ENCODE measurements around the gene TLR8.

The TLR8 gene

DNA sequence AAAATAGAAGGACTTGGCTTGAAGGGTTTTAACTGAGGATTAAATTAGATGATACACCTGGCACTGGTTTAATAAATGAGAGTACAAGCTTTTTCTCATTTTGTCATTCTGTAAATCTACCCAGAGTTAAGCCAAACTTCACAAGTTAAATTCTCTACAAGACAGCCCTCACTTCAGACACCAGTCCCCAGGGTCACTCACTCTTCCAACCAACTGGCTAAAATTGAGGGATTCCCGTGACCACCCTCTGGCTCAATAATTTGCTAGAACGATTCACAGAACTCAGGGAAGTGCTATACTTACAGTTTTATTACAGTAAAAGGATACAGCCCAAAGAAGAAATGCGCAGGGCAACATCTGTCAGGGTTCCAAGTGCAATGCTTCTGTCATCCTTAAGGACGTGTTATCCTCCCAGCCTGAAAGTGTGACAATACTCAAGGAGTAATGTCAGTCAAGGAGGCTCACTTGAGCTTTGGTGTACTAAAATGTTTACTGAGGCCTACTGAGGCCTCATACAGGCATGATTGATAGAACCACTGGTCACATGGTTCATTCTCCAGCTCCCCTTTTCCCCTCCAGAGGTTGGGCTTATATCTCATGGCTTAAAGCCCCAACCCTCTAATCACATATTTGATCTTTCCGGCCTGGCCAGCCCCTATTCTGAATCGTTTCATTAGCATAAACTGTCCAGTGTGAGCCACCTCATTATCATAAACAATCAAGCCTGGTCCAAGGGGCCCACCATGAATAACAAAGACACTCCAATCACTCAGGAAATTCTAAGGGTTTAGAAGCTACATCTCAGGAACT lies 58.9 kb downstream of the TLR8 start:
- no peak overlapping the region for H3K4me3 ChIP-seq (ENCODE audit: low read depth, low read length)
- TF ChIP-seq, protein P1, sequence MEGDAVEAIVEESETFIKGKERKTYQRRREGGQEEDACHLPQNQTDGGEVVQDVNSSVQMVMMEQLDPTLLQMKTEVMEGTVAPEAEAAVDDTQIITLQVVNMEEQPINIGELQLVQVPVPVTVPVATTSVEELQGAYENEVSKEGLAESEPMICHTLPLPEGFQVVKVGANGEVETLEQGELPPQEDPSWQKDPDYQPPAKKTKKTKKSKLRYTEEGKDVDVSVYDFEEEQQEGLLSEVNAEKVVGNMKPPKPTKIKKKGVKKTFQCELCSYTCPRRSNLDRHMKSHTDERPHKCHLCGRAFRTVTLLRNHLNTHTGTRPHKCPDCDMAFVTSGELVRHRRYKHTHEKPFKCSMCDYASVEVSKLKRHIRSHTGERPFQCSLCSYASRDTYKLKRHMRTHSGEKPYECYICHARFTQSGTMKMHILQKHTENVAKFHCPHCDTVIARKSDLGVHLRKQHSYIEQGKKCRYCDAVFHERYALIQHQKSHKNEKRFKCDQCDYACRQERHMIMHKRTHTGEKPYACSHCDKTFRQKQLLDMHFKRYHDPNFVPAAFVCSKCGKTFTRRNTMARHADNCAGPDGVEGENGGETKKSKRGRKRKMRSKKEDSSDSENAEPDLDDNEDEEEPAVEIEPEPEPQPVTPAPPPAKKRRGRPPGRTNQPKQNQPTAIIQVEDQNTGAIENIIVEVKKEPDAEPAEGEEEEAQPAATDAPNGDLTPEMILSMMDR (IDR thresholded peaks at IDR 0.05; ENCODE audit: low read depth, low read length, missing control alignments): no peak
- no peak overlapping the region for H3K27ac ChIP-seq
- in situ Hi-C loops (cut with HindIII; ENCODE audit: low pct_ligation_motif_present, low sequenced_read_pairs): no loop called here
- DNase-seq: no peak
- no peaks in the 10 kb centered on the region for H3K36me3 ChIP-seq (replicated peaks)
- H3K27me3 ChIP-seq (replicated peaks): no peaks in the 10 kb centered on the region

DNA sequence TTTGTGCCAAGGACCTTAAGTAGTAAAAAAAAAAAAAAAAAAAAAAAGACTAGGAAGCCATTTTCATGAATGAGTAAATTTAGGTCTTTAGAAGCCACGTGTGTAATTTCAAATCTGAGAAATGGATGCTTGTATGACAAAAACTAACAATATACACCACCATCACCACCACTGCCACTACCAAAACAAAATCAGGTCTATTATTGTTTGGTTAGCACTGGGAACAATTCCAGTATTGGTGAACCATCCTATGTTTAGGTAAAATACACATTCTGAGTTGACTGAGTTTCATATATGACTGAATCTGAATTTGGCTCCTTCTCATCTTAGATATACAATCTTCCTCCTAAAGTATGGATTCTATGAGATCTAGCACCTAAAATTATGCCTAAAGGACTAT lies 59.7 kb downstream of the TLR8 start:
- DNase-seq: no peak
- Histone ChIP-seq H3K27me3 (replicated peaks) (no peaks in the 10 kb centered on the region), H3K4me3 (ENCODE audit: low read depth, low read length) (no peak overlapping the region), H3K27ac (no peak overlapping the region), H3K36me3 (replicated peaks) (no peaks in the 10 kb centered on the region)
- in situ Hi-C loops (cut with HindIII; ENCODE audit: low pct_ligation_motif_present, low sequenced_read_pairs): no loop called here
- TF ChIP-seq, protein P1 (IDR thresholded peaks at IDR 0.05; ENCODE audit: low read depth, low read length, missing control alignments): no peak

- Histone ChIP-seq H3K4me3 (ENCODE audit: low read depth, low read length) (no peak overlapping the region), H3K27me3 (replicated peaks) (no peaks in the 10 kb centered on the region), H3K27ac (no peak overlapping the region), H3K36me3 (replicated peaks) (no peaks in the 10 kb centered on the region)
- in situ Hi-C loops (cut with HindIII; ENCODE audit: low pct_ligation_motif_present, low sequenced_read_pairs): no loop called here
- TF ChIP-seq, protein P1 (IDR thresholded peaks at IDR 0.05; ENCODE audit: low read depth, low read length, missing control alignments): no peak
- DNase-seq: no peak
Observed at GRCh38 chrX:12967711-12968465, 61.5 kb downstream of the TLR8 start.

GRCh38 chrX:12970691-12971202 lies 64.3 kb downstream of the TLR8 start:
- in situ Hi-C loops (cut with HindIII; ENCODE audit: low pct_ligation_motif_present, low sequenced_read_pairs): no loop called here
- Histone ChIP-seq H3K36me3 (replicated peaks) (peaks cover 8% of the 10 kb centered on the region), H3K4me3 (ENCODE audit: low read depth, low read length) (no peak overlapping the region), H3K27ac (peak overlapping the region; percentile 32), H3K27me3 (replicated peaks) (no peaks in the 10 kb centered on the region)
- TF ChIP-seq, protein P1 (IDR thresholded peaks at IDR 0.05; ENCODE audit: low read depth, low read length, missing control alignments): peak; percentile 64
- DNase-seq: no peak

DNA sequence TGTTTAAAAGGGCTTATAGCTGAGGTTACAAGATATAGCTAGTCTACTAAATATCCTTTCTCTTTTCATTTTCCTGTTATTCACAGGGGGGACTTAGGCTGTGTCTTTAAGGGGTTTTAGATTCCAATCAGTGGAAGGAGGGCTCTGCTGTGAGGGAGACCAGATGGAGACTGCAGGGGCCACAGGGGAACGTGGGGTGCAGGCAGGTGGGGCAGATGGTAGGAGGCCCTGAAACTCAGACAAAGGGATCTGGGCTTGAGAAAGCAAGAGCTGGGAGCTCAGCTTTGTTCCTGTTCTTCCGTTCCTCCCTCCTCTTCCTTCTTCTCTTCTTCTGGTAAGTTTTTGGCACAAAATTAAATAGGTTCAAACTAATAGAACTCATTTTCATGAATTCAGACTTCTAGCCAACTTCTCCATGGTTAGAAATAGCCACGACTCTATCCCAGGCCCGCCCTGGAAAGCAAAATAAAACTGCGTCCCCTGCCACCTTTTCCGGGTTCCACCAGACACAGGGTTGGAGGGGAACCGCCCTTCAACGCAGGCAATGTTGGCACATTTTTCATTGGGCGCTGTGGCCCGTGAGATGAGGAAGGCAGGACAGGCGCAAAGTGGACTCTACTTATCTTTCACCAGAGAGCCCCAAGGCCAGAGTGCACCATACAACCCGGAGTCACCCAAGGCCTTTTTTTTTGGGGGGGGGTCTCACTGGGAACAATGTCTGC lies 65.0 kb downstream of the TLR8 start:
- peaks cover 15% of the 10 kb centered on the region for H3K36me3 ChIP-seq (replicated peaks)
- no peak overlapping the region for H3K27ac ChIP-seq
- no peak overlapping the region for H3K4me3 ChIP-seq (ENCODE audit: low read depth, low read length)
- no peaks in the 10 kb centered on the region for H3K27me3 ChIP-seq (replicated peaks)
- TF ChIP-seq, protein P1 (IDR thresholded peaks at IDR 0.05; ENCODE audit: low read depth, low read length, missing control alignments): no peak
- in situ Hi-C loops (cut with HindIII; ENCODE audit: low pct_ligation_motif_present, low sequenced_read_pairs): no loop called here
- no peak for DNase-seq
